H1 (cell line): ENCODE measurements around the gene CYB5B. TPM values are rescaled to one million over a fixed set of nuclear protein-coding genes. Genes with fewer than 3 reads are reported as not detected.

Source experiments
- CTCF ChIA-PET: fragments of 300-600 bp; sonication (Branson Sonifier 250); formaldehyde crosslinking; loops from one replicate; lab custom pipeline; 2021; ENCODE audit not compliant: partially characterized antibody; lab: Charles Lee
- POLR2A ChIA-PET: fragments of 300-600 bp; sonication (Branson Sonifier 250); formaldehyde crosslinking; loops from one replicate; lab custom pipeline; 2021; ENCODE audit warnings: inconsistent platforms; ENCODE audit not compliant: partially characterized antibody; lab: Charles Lee
- DNase-seq, 2 experiments: peaks; one replicate each; pipeline versions ENCODE4 v3.0.0 to v3.0.0-alpha.2; 2010 to 2022; ENCODE audit warnings: low spot score in 2 of 2, low read depth in 1 of 2, mixed read lengths in 1 of 2
- FAIRE-seq: peaks from 2 replicates; lab custom pipeline; 2011; peaks lifted over from hg19 to GRCh38; lab: Jason Lieb, UNC
- H2AFZ ChIP-seq: 2 replicates; pipeline ENCODE4 v1.8.1; 2012; ENCODE audit warnings: low read length, inconsistent platforms
- H2AK5ac ChIP-seq: 2 replicates; pipeline ENCODE4 v1.6.1; 2013; ENCODE audit warnings: low read depth, low read length
- H2BK120ac ChIP-seq: replicated peaks from 2 replicates; pipeline ENCODE3; 2013; ENCODE audit warnings: low read depth, low read length, inconsistent platforms
- H2BK12ac ChIP-seq: 2 replicates; pipeline ENCODE4 v1.6.1; 2013; ENCODE audit warnings: low read depth, low read length
- H2BK15ac ChIP-seq: 2 replicates; pipeline ENCODE4 v1.6.1; 2013; ENCODE audit warnings: low read length
- H2BK20ac ChIP-seq: 2 replicates; pipeline ENCODE4 v1.6.1; 2013; ENCODE audit warnings: low read length
- H2BK5ac ChIP-seq: 2 replicates; pipeline ENCODE4 v1.6.1; 2013; ENCODE audit warnings: low read depth, low read length
- H3K14ac ChIP-seq: 2 replicates; pipeline ENCODE4 v1.6.1; 2013; ENCODE audit warnings: inconsistent platforms; ENCODE audit not compliant: insufficient read length
- H3K18ac ChIP-seq: 2 replicates; pipeline ENCODE4 v1.6.1; 2013; ENCODE audit warnings: low read length; ENCODE audit errors: extremely low read depth
- H3K23ac ChIP-seq: 2 replicates; pipeline ENCODE4 v1.6.1; 2013; ENCODE audit warnings: inconsistent platforms; ENCODE audit not compliant: insufficient read length
- H3K23me2 ChIP-seq: 2 replicates; pipeline ENCODE4 v1.6.1; 2013; ENCODE audit warnings: low read depth, low read length
- H3K27ac ChIP-seq: 2 replicates; pipeline ENCODE4 v1.6.1; 2011; ENCODE audit warnings: low read depth, low read length, inconsistent platforms
- H3K27me3 ChIP-seq, 4 experiments: replicated peaks in 1 of 4; 1 replicate in 1 of 4; 2 replicates in 3 of 4; pipeline versions ENCODE4 v1.6.1 to v1.8.1; 2011 to 2013; ENCODE audit warnings: low read length in 3 of 4, mild to moderate bottlenecking in 3 of 4, inconsistent platforms in 2 of 4, mixed read lengths in 2 of 4, moderate library complexity in 1 of 4; ENCODE audit not compliant: control insufficient read depth in 3 of 4, insufficient read depth in 3 of 4; ENCODE audit errors: extremely low read depth in 1 of 4
- H3K36me3 ChIP-seq, 4 experiments: 2 replicates each; pipeline versions ENCODE4 v1.6.1 to v1.8.1; 2011 to 2013; ENCODE audit warnings: mild to moderate bottlenecking in 4 of 4, low read length in 3 of 4, moderate library complexity in 2 of 4, control low read depth in 1 of 4, inconsistent platforms in 1 of 4; ENCODE audit not compliant: insufficient read depth in 4 of 4, control insufficient read depth in 2 of 4
- H3K4ac ChIP-seq: replicated peaks from 2 replicates; pipeline ENCODE3; 2013; ENCODE audit warnings: low read length, low read depth, mixed read lengths, inconsistent platforms; ENCODE audit not compliant: insufficient read length
- H3K4me1 ChIP-seq, 4 experiments: replicated peaks in 1 of 4; 1 replicate in 1 of 4; 2 replicates in 3 of 4; pipeline versions ENCODE4 v1.6.1 to v1.8.1; 2011 to 2013; ENCODE audit warnings: low read length in 3 of 4, inconsistent platforms in 2 of 4, mixed read lengths in 1 of 4; ENCODE audit not compliant: insufficient read depth in 4 of 4, control insufficient read depth in 3 of 4
- H3K4me2 ChIP-seq, 2 experiments: 2 replicates each; pipeline versions ENCODE4 v1.6.1 to v1.8.1; 2011 to 2013; ENCODE audit warnings: low read depth in 2 of 2, low read length in 2 of 2, control low read depth in 1 of 2, inconsistent platforms in 1 of 2, mild to moderate bottlenecking in 1 of 2; ENCODE audit not compliant: insufficient read depth in 1 of 2
- H3K4me3 ChIP-seq, 4 experiments: fragments of 200-600, 300-600 bp in 1 of 4; sonication (generic), shearing (Covaris generic), sonication (Bioruptor Twin) in 1 of 4; 2 replicates each; pipeline versions ENCODE4 v1.5.1 to v1.8.1; 2011 to 2016; ENCODE audit warnings: low read length in 4 of 4, low read depth in 3 of 4, control low read depth in 2 of 4, inconsistent platforms in 2 of 4, mild to moderate bottlenecking in 2 of 4, mixed read lengths in 1 of 4, moderate library complexity in 1 of 4; ENCODE audit not compliant: insufficient read depth in 2 of 4; ENCODE audit errors: extremely low read depth in 1 of 4
- H3K56ac ChIP-seq: replicated peaks from 2 replicates; pipeline ENCODE3; 2013; ENCODE audit warnings: low read depth, mild to moderate bottlenecking, mixed read lengths, low read length, inconsistent platforms; ENCODE audit not compliant: insufficient read length
- H3K79me1 ChIP-seq: 2 replicates; pipeline ENCODE4 v1.6.1; 2013; ENCODE audit warnings: low read depth, low read length, control low read depth
- H3K79me2 ChIP-seq, 2 experiments: 2 replicates each; pipeline versions ENCODE4 v1.6.1 to v1.8.1; 2012 to 2013; ENCODE audit warnings: low read length in 2 of 2, mild to moderate bottlenecking in 2 of 2, inconsistent platforms in 1 of 2; ENCODE audit not compliant: insufficient read depth in 2 of 2, control insufficient read depth in 1 of 2
- H3K9ac ChIP-seq, 4 experiments: replicated peaks in 1 of 4; 1 replicate in 1 of 4; 2 replicates in 3 of 4; pipeline versions ENCODE4 v1.6.1 to v1.8.1; 2011 to 2013; ENCODE audit warnings: low read depth in 3 of 4, low read length in 3 of 4, control low read depth in 2 of 4, mild to moderate bottlenecking in 2 of 4, moderate library complexity in 2 of 4, inconsistent platforms in 1 of 4; ENCODE audit errors: extremely low read depth in 1 of 4
- H3K9me3 ChIP-seq, 2 experiments: 2 replicates each; pipeline versions ENCODE4 v1.6.1 to v1.8.1; 2012 to 2013; ENCODE audit warnings: mild to moderate bottlenecking in 2 of 2, moderate library complexity in 2 of 2, control low read depth in 1 of 2, inconsistent platforms in 1 of 2, low read depth in 1 of 2, low read length in 1 of 2, mixed read lengths in 1 of 2; ENCODE audit not compliant: insufficient read depth in 2 of 2
- H4K20me1 ChIP-seq, 2 experiments: replicated peaks in 1 of 2; 2 replicates each; pipeline versions ENCODE3 to v1.8.1; 2011 to 2013; ENCODE audit warnings: inconsistent platforms in 2 of 2, low read length in 2 of 2, mild to moderate bottlenecking in 1 of 2; ENCODE audit not compliant: insufficient read depth in 2 of 2, control insufficient read depth in 1 of 2
- H4K5ac ChIP-seq: 2 replicates; pipeline ENCODE4 v1.6.1; 2013; ENCODE audit warnings: low read length, low read depth, mixed read lengths, inconsistent platforms; ENCODE audit not compliant: insufficient read length
- H4K8ac ChIP-seq: 2 replicates; pipeline ENCODE4 v1.8.0; 2013; ENCODE audit warnings: mild to moderate bottlenecking, moderate library complexity, low read length, inconsistent platforms; ENCODE audit not compliant: insufficient read depth; ENCODE audit errors: extremely low read depth
- H4K91ac ChIP-seq: replicated peaks from 2 replicates; pipeline ENCODE3; 2013; ENCODE audit warnings: low read length, mixed read lengths, inconsistent platforms; ENCODE audit not compliant: insufficient read length
- ATF2 ChIP-seq: IDR thresholded peaks from 2 replicates; pipeline ENCODE4 v1.6.1; 2012; ENCODE audit warnings: low read length, inconsistent platforms
- BACH1 ChIP-seq: IDR thresholded peaks from 2 replicates; pipeline ENCODE4 v1.6.1; 2012; ENCODE audit warnings: low read length, improper control_type of control experiment
- JUN ChIP-seq: IDR thresholded peaks from 2 replicates; pipeline ENCODE4 v1.6.1; 2011; ENCODE audit warnings: low read depth, mild to moderate bottlenecking, improper control_type of control experiment, low read length
- MAFK ChIP-seq: IDR thresholded peaks from 2 replicates; pipeline ENCODE4 v1.6.1; 2012; ENCODE audit warnings: low read depth, mild to moderate bottlenecking, improper control_type of control experiment, low read length
- SRF ChIP-seq: IDR thresholded peaks from 2 replicates; pipeline ENCODE4 v1.6.1; 2011; ENCODE audit warnings: mild to moderate bottlenecking, low read depth, low read length, moderate library complexity
- WGBS, 2 experiments: shearing (Covaris generic) in 1 of 2; methylation state at CpG; one replicate each; pipeline versions ENCODE4 v1.1.6 to v1.1.7; 2013 to 2015; ENCODE audit warnings: low lambda C conversion rate in 2 of 2, mixed read lengths in 2 of 2, inconsistent platforms in 1 of 2, low coverage in 1 of 2, missing lambda C conversion rate in 1 of 2; ENCODE audit not compliant: insufficient replicate concordance in 2 of 2, insufficient coverage in 1 of 2, insufficient read length in 1 of 2; ENCODE audit errors: extremely low coverage in 1 of 2, missing lambda C conversion rate in 1 of 2; 5-methylcytosine and 5-hydroxymethylcytosine counted together
- polyA plus RNA-seq, 7 experiments: library from polyadenylated mRNA; depleted of rRNA in 3 of 7; stranded (reverse) in 5 of 7; unstranded in 2 of 7; fragments of >200 nt in 5 of 7; fragments of 200-250 nt in 2 of 7; gene quantifications; 1 replicate in 5 of 7; 2 replicates in 1 of 7; 4 replicates in 1 of 7; pipeline versions ENCODE4 v1.2.1 to v1.2.3, GENCODE V29; 2011 to 2013; ENCODE audit warnings: missing spikeins in 2 of 7, mixed read lengths in 2 of 7
- total RNA-seq: library from RNA; stranded (reverse); fragmentation: NEBNext Ultra II Directional; extraction: Animal tissue kit (Norgen Biotek cat#: 25700); gene quantifications from 2 replicates; pipeline ENCODE4 v1.2.1, GENCODE V29; 2021
- TF ChIP-seq, protein P1 (sequence below): IDR thresholded peaks from 2 replicates; pipeline ENCODE4 v1.6.1; 2011; ENCODE audit warnings: low read length, improper control_type of control experiment

The CYB5B gene
- total and polyA plus RNA-seq, 2 of the 8 experiments (the other 6 are each of a cell fraction or from before 2014, with no cell fraction given), result 108 to 127 TPM

- no peak overlapping the region for H2BK12ac ChIP-seq
- H2BK5ac ChIP-seq, result no peak overlapping the region
- ChIA-PET POLR2A (interaction anchor here (0.9 to 2.6 kb wide), 4 partner anchors 8 to 370 kb away, joined by 3 to 7 read pairs (median 4); partner anchors contain the start of gene NOB1), CTCF (interaction anchor here (1.1 to 1.9 kb wide), 3 partner anchors 11 to 370 kb away, joined by 3 to 8 read pairs (median 3); partner anchors contain the start of gene NOB1)
- no peak overlapping the region for H3K14ac ChIP-seq
- no peaks in the 10 kb centered on the region for H4K20me1 ChIP-seq
- FAIRE-seq, result no peak
- no peak overlapping the region for H4K5ac ChIP-seq
- H3K23ac ChIP-seq, result no peak overlapping the region
- H3K9me3 ChIP-seq, result no peaks in the 10 kb centered on the region
- H4K91ac ChIP-seq, result peak overlapping the region; percentile 81
- H3K9ac ChIP-seq, result peak overlapping the region; percentile 67 to 97 (median 84)
- no peaks in the 10 kb centered on the region for H3K79me1 ChIP-seq
- WGBS, 2 experiments, result 29% methylated on average over 6 of the region's 6 CpGs; no CpG with 5 or more reads in 1 of the 2 experiments
- peak overlapping the region; percentile 85 to 96 (median 92) for H3K4me3 ChIP-seq
- no peak overlapping the region for H2BK20ac ChIP-seq
- peaks cover 7 to 34% (median 18%) of the 10 kb centered on the region in 4 experiments; a peak in 7 of 8 replicates for H3K36me3 ChIP-seq
- H3K79me2 ChIP-seq, result peaks cover 5 to 36% of the 10 kb centered on the region in 2 experiments
- H3K56ac ChIP-seq, result no peak overlapping the region
- H3K27me3 ChIP-seq, result no peaks in the 10 kb centered on the region
- H3K4me2 ChIP-seq, result peak overlapping the region; percentile 63 to 67
- no peak overlapping the region for H4K8ac ChIP-seq
- DNase-seq, result no peak
- no peak overlapping the region for H2BK120ac ChIP-seq
- TF ChIP-seq, protein P1, sequence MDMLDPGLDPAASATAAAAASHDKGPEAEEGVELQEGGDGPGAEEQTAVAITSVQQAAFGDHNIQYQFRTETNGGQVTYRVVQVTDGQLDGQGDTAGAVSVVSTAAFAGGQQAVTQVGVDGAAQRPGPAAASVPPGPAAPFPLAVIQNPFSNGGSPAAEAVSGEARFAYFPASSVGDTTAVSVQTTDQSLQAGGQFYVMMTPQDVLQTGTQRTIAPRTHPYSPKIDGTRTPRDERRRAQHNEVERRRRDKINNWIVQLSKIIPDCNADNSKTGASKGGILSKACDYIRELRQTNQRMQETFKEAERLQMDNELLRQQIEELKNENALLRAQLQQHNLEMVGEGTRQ, result no peak
- TF ChIP-seq ATF2, result no peak
- no peak for TF ChIP-seq MAFK
- no peak for TF ChIP-seq BACH1
- TF ChIP-seq SRF, result no peak
- no peak for TF ChIP-seq JUN
- no peak overlapping the region for H2BK15ac ChIP-seq
- H3K18ac ChIP-seq, result no peak overlapping the region
- 0 out of 2 replicates have a peak overlapping the region, but pooled peaks have one; percentile 2 for H3K27ac ChIP-seq
- H2AK5ac ChIP-seq, result no peak overlapping the region
- H3K4ac ChIP-seq, result peak overlapping the region; percentile 57
- H2AFZ ChIP-seq, result no peak overlapping the region
- no peaks in the 10 kb centered on the region for H3K23me2 ChIP-seq
- H3K4me1 ChIP-seq, result no peaks in the 10 kb centered on the region; a peak in 1 of 7 replicates
These were observed 39.4 kb upstream of the CYB5B start for GRCh38 chr16:69384974-69385373.
